PC-3 (cell line): ENCODE data around the gene SYCP2L. TPM values are rescaled to one million over a fixed set of nuclear protein-coding genes. Genes with fewer than 3 reads are reported as not detected.

Source experiments
- ATAC-seq: fragments of 200-7000 bp; cut with Tn5 transposase; 2 replicates; pipeline ENCODE4 v1.9.1; 2020; ENCODE audit warnings: mild to moderate bottlenecking, moderate library complexity
- BruUV-seq: library from RNA; stranded (reverse); fragments of 400-500 nt; replicated peaks from 2 replicates; lab custom pipeline; 2021; lab: Mats Ljungman, UMichigan
- CTCF ChIA-PET: fragments of 300-600 bp; sonication (Branson Sonifier 250); formaldehyde crosslinking; loops from one replicate; lab custom pipeline; 2022; ENCODE audit warnings: antibody characterized with exemption; lab: Charles Lee
- POLR2A ChIA-PET: fragments of 300-600 bp; sonication (Branson Sonifier 250); formaldehyde crosslinking; loops from one replicate; lab custom pipeline; 2022; ENCODE audit warnings: antibody characterized with exemption; ENCODE audit not compliant: unreplicated experiment; lab: Charles Lee
- DNase-seq: peaks from one replicate; pipeline ENCODE4 v3.0.0-alpha.2; 2015
- H2AFZ ChIP-seq: fragments of 300-600 bp; sonication (generic); 2 replicates; pipeline ENCODE4 v1.6.0; 2016; ENCODE audit warnings: antibody characterized with exemption, low read length
- H3F3A ChIP-seq: fragments of 300-600 bp; sonication (generic); one replicate; pipeline ENCODE4 v1.6.0; 2017; ENCODE audit warnings: antibody characterized with exemption, low read length, control low read depth, mild to moderate bottlenecking; ENCODE audit not compliant: unreplicated experiment
- H3K27ac ChIP-seq: fragments of 300-600 bp; sonication (generic); 2 replicates; pipeline ENCODE4 v1.5.1; 2016; ENCODE audit warnings: mild to moderate bottlenecking, low read length
- H3K27me3 ChIP-seq: fragments of 300-600 bp; sonication (generic); 2 replicates; pipeline ENCODE4 v1.6.1; 2016; ENCODE audit warnings: low read length, mixed read lengths
- H3K36me3 ChIP-seq: fragments of 300-600 bp; sonication (generic); 2 replicates; pipeline ENCODE4 v1.6.1; 2016; ENCODE audit warnings: low read depth, mixed run types, low read length, mixed read lengths
- H3K4me1 ChIP-seq: fragments of 300-600 bp; sonication (generic); 2 replicates; pipeline ENCODE4 v1.5.1; 2016; ENCODE audit warnings: low read length; ENCODE audit not compliant: insufficient read depth
- H3K4me2 ChIP-seq: fragments of 300-600 bp; sonication (generic); 2 replicates; pipeline ENCODE4 v1.6.0; 2016; ENCODE audit warnings: low read length
- H3K4me3 ChIP-seq: fragments of 300-600 bp; sonication (generic); 2 replicates; pipeline ENCODE4 v1.5.1; 2016; ENCODE audit warnings: mild to moderate bottlenecking, low read length, mixed read lengths
- H3K79me2 ChIP-seq: fragments of 300-600 bp; sonication (generic); 2 replicates; pipeline ENCODE4 v1.6.1; 2017; ENCODE audit warnings: low read length, mixed read lengths
- H3K9ac ChIP-seq: fragments of 300-600 bp; sonication (generic); 2 replicates; pipeline ENCODE4 v1.6.0; 2016; ENCODE audit warnings: mild to moderate bottlenecking, low read length
- H3K9me2 ChIP-seq: fragments of 300-600 bp; sonication (generic); replicated peaks from 2 replicates; pipeline ENCODE4 v1.6.1; 2016; ENCODE audit warnings: mixed run types, low read length, mixed read lengths
- H3K9me3 ChIP-seq: fragments of 300-600 bp; sonication (generic); 2 replicates; pipeline ENCODE4 v1.6.1; 2016; ENCODE audit warnings: low read length, mixed read lengths
- H4K20me1 ChIP-seq: fragments of 300-600 bp; sonication (generic); 2 replicates; pipeline ENCODE4 v1.6.1; 2016; ENCODE audit warnings: low read length, mixed read lengths
- CTCF ChIP-seq: fragments of 300-600 bp; sonication (generic); conservative IDR thresholded peaks from 2 replicates; pipeline ENCODE4 v1.5.1; 2017; ENCODE audit warnings: antibody characterized with exemption, low read depth, mild to moderate bottlenecking, low read length
- EZH2 ChIP-seq: fragments of 300-600 bp; sonication (generic); IDR thresholded peaks from one replicate; pipeline ENCODE4 v1.6.1; 2017; ENCODE audit warnings: antibody characterized with exemption, mild to moderate bottlenecking, low read length; ENCODE audit not compliant: unreplicated experiment
- EZH2phosphoT487 ChIP-seq: fragments of 300-600 bp; sonication (generic); IDR thresholded peaks from 2 replicates; pipeline ENCODE4 v1.6.1; 2018; ENCODE audit warnings: mild to moderate bottlenecking, antibody characterized with exemption, low read length, borderline replicate concordance
- intact Hi-C: fragments of 100-400 bp; cut with micrococcal nuclease; formaldehyde crosslinking; loops from 2 replicates; pipeline ENCODE4 v1.9.0; 2023
- total RNA-seq: library from RNA; depleted of rRNA; stranded (reverse); fragments of >200 nt; gene quantifications from 2 replicates; pipeline ENCODE4 v1.2.3, GENCODE V29; 2014

The SYCP2L gene
- total RNA-seq, 1 experiment from 2014 or later = 0.07 TPM

GRCh38 chr6:10954590-10955010 lies 67.7 kb downstream of the SYCP2L start:
- Histone ChIP-seq H2AFZ (peak overlapping the region; percentile 66), H3K4me3 (no peak overlapping the region), H3K9me3 (no peaks in the 10 kb centered on the region), H3K27ac (no peak overlapping the region), H3F3A (no peaks in the 10 kb centered on the region), H3K9me2 (no peaks in the 10 kb centered on the region), H3K4me1 (peaks cover 10% of the 10 kb centered on the region), H3K27me3 (peaks cover 11% of the 10 kb centered on the region), H3K4me2 (no peak overlapping the region), H3K79me2 (no peaks in the 10 kb centered on the region), H3K9ac (no peak overlapping the region), H3K36me3 (no peaks in the 10 kb centered on the region), H4K20me1 (no peaks in the 10 kb centered on the region)
- intact Hi-C loops = no loop called here
- DNase-seq = peak; percentile 83
- no TSS peak for BruUV-seq
- no peak for TF ChIP-seq EZH2phosphoT487
- peak; percentile 92 for TF ChIP-seq CTCF
- CTCF ChIA-PET = interaction anchor here (1.0 to 2.1 kb wide), 4 partner anchors 57 to 542 kb away, joined by 4 to 17 read pairs (median 6); no protein-coding TSS in a partner anchor
- POLR2A ChIA-PET = interaction anchor here (0.6 kb wide), 1 partner anchor 116 kb away, joined by 3 read pairs; no protein-coding TSS in a partner anchor
- peak; percentile 64 for ATAC-seq

GRCh38 chr6:10956776-10957175 lies 69.9 kb downstream of the SYCP2L start:
- no peak overlapping the region for H3K4me2 ChIP-seq
- no peaks in the 10 kb centered on the region for H4K20me1 ChIP-seq
- H3K9ac ChIP-seq = no peak overlapping the region
- H3K36me3 ChIP-seq = no peaks in the 10 kb centered on the region
- no peaks in the 10 kb centered on the region for H3K27me3 ChIP-seq
- no peak overlapping the region for H2AFZ ChIP-seq
- TF ChIP-seq EZH2 (no peak), EZH2phosphoT487 (no peak), CTCF (no peak)
- no peak overlapping the region for H3K4me3 ChIP-seq
- no peak overlapping the region for H3K27ac ChIP-seq
- BruUV-seq = no TSS peak
- intact Hi-C loops = no loop called here
- ATAC-seq (no peak), DNase-seq (no peak)
- H3F3A ChIP-seq = no peaks in the 10 kb centered on the region
- no peaks in the 10 kb centered on the region for H3K9me2 ChIP-seq
- CTCF ChIA-PET = no interaction called here
- H3K79me2 ChIP-seq = no peaks in the 10 kb centered on the region
- no peaks in the 10 kb centered on the region for H3K9me3 ChIP-seq
- H3K4me1 ChIP-seq = peaks cover 8% of the 10 kb centered on the region
- POLR2A ChIA-PET = no interaction called here

- TF ChIP-seq EZH2 (no peak), CTCF (no peak), EZH2phosphoT487 (no peak)
- no peaks in the 10 kb centered on the region for H4K20me1 ChIP-seq
- BruUV-seq = no TSS peak
- no peaks in the 10 kb centered on the region for H3K79me2 ChIP-seq
- DNase-seq (no peak), ATAC-seq (no peak)
- no peak overlapping the region for H2AFZ ChIP-seq
- H3K4me1 ChIP-seq = peaks cover 5% of the 10 kb centered on the region
- H3K4me3 ChIP-seq = no peak overlapping the region
- ChIA-PET CTCF (no interaction called here), POLR2A (no interaction called here)
- H3K36me3 ChIP-seq = no peaks in the 10 kb centered on the region
- H3K27me3 ChIP-seq = no peaks in the 10 kb centered on the region
- no peak overlapping the region for H3K4me2 ChIP-seq
- no peak overlapping the region for H3K27ac ChIP-seq
- no peak overlapping the region for H3K9ac ChIP-seq
- intact Hi-C loops = no loop called here
- no peaks in the 10 kb centered on the region for H3F3A ChIP-seq
- no peaks in the 10 kb centered on the region for H3K9me2 ChIP-seq
- H3K9me3 ChIP-seq = no peaks in the 10 kb centered on the region
These were observed 70.6 kb downstream of the SYCP2L start for GRCh38 chr6:10957414-10957886.
